GM23338 (cell line): ENCODE data around the gene EMC10. TPM values are rescaled to one million over a fixed set of nuclear protein-coding genes. Genes with fewer than 3 reads are reported as not detected.
A peak's percentile ranks its signal among the peaks of the same experiment; 100 is the strongest.

Experiments
- ATAC-seq: fragments of 200-7000 bp; cut with Tn5 transposase; 3 replicates; pipeline ENCODE4 v1.9.1; 2020
- DNase-seq: peaks from one replicate; pipeline ENCODE4 v3.0.0-alpha.2; 2015; ENCODE audit warnings: low spot score
- H2AFZ ChIP-seq: fragments of 200-600 bp; sonication (generic); 2 replicates; pipeline ENCODE4 v1.8.0; 2016; ENCODE audit warnings: antibody characterized with exemption, mild to moderate bottlenecking, moderate library complexity
- H3F3A ChIP-seq: fragments of 200-600 bp; sonication (generic); replicated peaks from 2 replicates; pipeline ENCODE4 v1.8.0; 2017; ENCODE audit warnings: antibody characterized with exemption, mixed run types, low read depth
- H3K27ac ChIP-seq: fragments of 200-600 bp; sonication (generic); 2 replicates; pipeline ENCODE4 v1.6.1; 2016; ENCODE audit warnings: low read depth
- H3K27me3 ChIP-seq: fragments of 200-600 bp; sonication (generic); 2 replicates; pipeline ENCODE4 v1.8.0; 2016; ENCODE audit warnings: mild to moderate bottlenecking, mixed run types, moderate library complexity; ENCODE audit not compliant: insufficient read depth
- H3K36me3 ChIP-seq: fragments of 200-600 bp; sonication (generic); 2 replicates; pipeline ENCODE4 v1.8.0; 2016; ENCODE audit warnings: mild to moderate bottlenecking; ENCODE audit not compliant: insufficient read depth
- H3K4me1 ChIP-seq: fragments of 200-600 bp; sonication (generic); 2 replicates; pipeline ENCODE4 v1.8.0; 2016; ENCODE audit warnings: mild to moderate bottlenecking, moderate library complexity; ENCODE audit not compliant: insufficient read depth
- H3K4me2 ChIP-seq: fragments of 200-600 bp; sonication (generic); 2 replicates; pipeline ENCODE4 v1.7.1; 2017; ENCODE audit warnings: mixed run types
- H3K4me3 ChIP-seq: fragments of 200-600 bp; sonication (generic); 2 replicates; pipeline ENCODE4 v1.6.1; 2016; ENCODE audit warnings: mixed run types
- H3K79me2 ChIP-seq: fragments of 200-600 bp; sonication (generic); replicated peaks from 2 replicates; pipeline ENCODE4 v1.8.0; 2017; ENCODE audit warnings: mild to moderate bottlenecking; ENCODE audit not compliant: insufficient read depth
- H3K9me2 ChIP-seq: fragments of 200-600 bp; sonication (generic); 2 replicates; pipeline ENCODE4 v1.8.0; 2017; ENCODE audit not compliant: insufficient read depth
- H4K20me1 ChIP-seq: fragments of 200-600 bp; sonication (generic); replicated peaks from 2 replicates; pipeline ENCODE4 v1.8.0; 2017; ENCODE audit warnings: mild to moderate bottlenecking; ENCODE audit not compliant: insufficient read depth
- H3K27ac Mint-ChIP-seq: 2 replicates; pipeline ENCODE4 v1.8.0; 2020; ENCODE audit warnings: inconsistent platforms, mild to moderate bottlenecking, moderate library complexity, mixed read lengths
- H3K27me3 Mint-ChIP-seq: 3 replicates; pipeline ENCODE4 v1.8.0; 2022; ENCODE audit warnings: low read depth, mild to moderate bottlenecking, moderate library complexity, mixed read lengths, inconsistent platforms; ENCODE audit not compliant: insufficient read depth, poor library complexity
- H3K36me3 Mint-ChIP-seq: 3 replicates; pipeline ENCODE4 v1.8.0; 2021; ENCODE audit warnings: low read depth, mild to moderate bottlenecking, inconsistent platforms, moderate library complexity, mixed read lengths
- H3K4me1 Mint-ChIP-seq: 3 replicates; pipeline ENCODE4 v1.8.0; 2020; ENCODE audit warnings: mild to moderate bottlenecking, inconsistent platforms, mixed read lengths
- H3K4me3 Mint-ChIP-seq: 3 replicates; pipeline ENCODE4 v1.8.0; 2021; ENCODE audit warnings: moderate library complexity, mild to moderate bottlenecking, inconsistent platforms, mixed read lengths
- H3K9me3 Mint-ChIP-seq: 3 replicates; pipeline ENCODE4 v1.8.0; 2020; ENCODE audit warnings: moderate library complexity, mild to moderate bottlenecking, inconsistent platforms, mixed read lengths
- EZH2phosphoT487 ChIP-seq: fragments of 200-600 bp; sonication (generic); IDR thresholded peaks from one replicate; pipeline ENCODE4 v1.8.1; 2018; ENCODE audit warnings: antibody characterized with exemption; ENCODE audit not compliant: unreplicated experiment
- NANOG ChIP-seq: IDR thresholded peaks from 2 replicates; pipeline ENCODE4 v1.6.1; 2016; ENCODE audit warnings: antibody characterized with exemption, borderline replicate concordance
- POLR2AphosphoS5 ChIP-seq: IDR thresholded peaks from 2 replicates; pipeline ENCODE4 v1.6.1; 2016; ENCODE audit warnings: antibody characterized with exemption, low read depth
- REST ChIP-seq: IDR thresholded peaks from one replicate; pipeline ENCODE4 v1.6.1; 2018; ENCODE audit warnings: antibody characterized with exemption; ENCODE audit not compliant: unreplicated experiment
- ZNF114 ChIP-seq: fragments of 250-450 bp; sonication (Bioruptor Pico); IDR thresholded peaks from 2 replicates; pipeline ENCODE4 v1.5.0; 2020; ENCODE audit warnings: mild to moderate bottlenecking, moderate library complexity
- ZNF331 ChIP-seq: fragments of 250-450 bp; sonication (Bioruptor Pico); IDR thresholded peaks from 2 replicates; pipeline ENCODE4 v1.5.0; 2020; ENCODE audit warnings: low read depth, mild to moderate bottlenecking, moderate library complexity
- ZNF462 ChIP-seq: fragments of 250-450 bp; sonication (Bioruptor Pico); IDR thresholded peaks from 2 replicates; pipeline ENCODE4 v1.5.0; 2020; ENCODE audit warnings: mild to moderate bottlenecking, moderate library complexity
- polyA plus RNA-seq: library from polyadenylated mRNA; unstranded; fragments of >200 nt; fragmentation: Nextera tagmentation; extraction: Ambion mirVana; gene quantifications from 2 replicates; pipeline ENCODE4 v1.2.1, GENCODE V29; 2016
- total RNA-seq: library from RNA; depleted of rRNA; stranded (reverse); fragments of >200 nt; shearing (Covaris generic); gene quantifications from 2 replicates; pipeline ENCODE4 v1.2.3, GENCODE V29; 2014
- TF ChIP-seq, protein P1 (sequence below), 2 experiments: fragments of 200-600 bp in 1 of 2; sonication (generic) in 1 of 2; conservative IDR thresholded peaks; 2 replicates each; pipeline versions ENCODE4 v1.5.1 to v1.6.1; 2016 to 2017; ENCODE audit warnings: antibody characterized with exemption in 2 of 2, low read depth in 2 of 2, mild to moderate bottlenecking in 2 of 2, moderate library complexity in 1 of 2
- TF ChIP-seq, protein P2 (sequence below): IDR thresholded peaks from 2 replicates; pipeline ENCODE4 v1.6.1; 2016; ENCODE audit warnings: antibody characterized with exemption

EMC10 gene
- total and polyA plus RNA-seq, 2 experiments from 2014 or later = 24.8 to 113 TPM

DNA sequence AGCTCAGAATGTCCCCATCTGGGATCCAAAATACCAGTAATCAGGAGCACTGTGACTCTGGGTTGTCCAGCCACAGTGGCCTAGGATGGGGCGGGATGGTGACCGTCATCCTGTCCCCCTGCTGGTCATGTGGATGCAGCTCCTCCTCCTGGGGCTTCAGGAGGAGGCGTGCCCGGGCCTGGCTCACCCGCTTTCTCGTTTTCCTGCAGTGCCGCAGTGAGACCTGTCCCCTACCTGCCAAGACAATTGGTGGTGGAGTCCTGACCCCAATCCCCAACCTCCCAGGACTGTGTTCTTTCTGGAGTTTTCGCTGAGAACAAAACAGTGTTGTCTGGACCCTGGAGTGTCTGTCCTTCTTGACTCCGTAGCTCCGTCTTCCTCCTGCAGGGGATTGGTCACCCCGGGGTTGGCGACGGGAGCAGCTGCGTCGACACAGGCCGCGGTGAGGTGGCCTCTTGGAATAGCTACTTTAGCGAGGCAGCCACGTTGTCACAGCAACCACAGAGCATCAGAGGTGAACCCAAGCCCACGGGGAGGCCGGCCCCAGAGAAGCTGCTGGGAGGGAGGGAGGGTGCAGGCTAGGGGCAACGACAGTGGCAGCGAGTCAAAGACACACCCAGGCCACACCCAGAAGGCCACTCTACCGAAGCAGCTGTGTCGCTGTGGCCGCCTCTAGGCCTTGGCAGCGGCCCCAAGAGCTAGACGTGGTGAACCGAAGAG is 10.2 kb upstream of the EMC10 start:
- DNase-seq (peak; percentile 88), ATAC-seq (peak; percentile 56)
- Histone ChIP-seq H2AFZ (no peak overlapping the region), H3F3A (no peaks in the 10 kb centered on the region), H3K36me3 (no peaks in the 10 kb centered on the region), H3K27me3 (no peaks in the 10 kb centered on the region), H3K79me2 (no peaks in the 10 kb centered on the region), H4K20me1 (no peaks in the 10 kb centered on the region), H3K4me2 (peak overlapping the region; percentile 52; the same call in 1 of the 2 replicates), H3K4me3 (peak overlapping the region; percentile 9; the same call in 1 of the 2 replicates), H3K27ac (no peak overlapping the region), H3K9me2 (no peaks in the 10 kb centered on the region), H3K4me1 (0 out of 2 replicates have a peak, but pooled peaks cover 3% of the 10 kb centered on the region)
- Mint-ChIP-seq H3K4me1 (no peaks in the 10 kb centered on the region), H3K36me3 (peaks cover 42% of the 10 kb centered on the region), H3K4me3 (no peak overlapping the region), H3K9me3 (peaks cover 97% of the 10 kb centered on the region), H3K27me3 (peaks cover 10% of the 10 kb centered on the region), H3K27ac (no peak overlapping the region)
- TF ChIP-seq NANOG (no peak), ZNF331 (CRISPR knock-in tag) (no peak), ZNF114 (CRISPR knock-in tag) (no peak), ZNF462 (CRISPR knock-in tag) (no peak), REST (no peak), EZH2phosphoT487 (no peak), POLR2AphosphoS5 (no peak)
- TF ChIP-seq, protein P1, sequence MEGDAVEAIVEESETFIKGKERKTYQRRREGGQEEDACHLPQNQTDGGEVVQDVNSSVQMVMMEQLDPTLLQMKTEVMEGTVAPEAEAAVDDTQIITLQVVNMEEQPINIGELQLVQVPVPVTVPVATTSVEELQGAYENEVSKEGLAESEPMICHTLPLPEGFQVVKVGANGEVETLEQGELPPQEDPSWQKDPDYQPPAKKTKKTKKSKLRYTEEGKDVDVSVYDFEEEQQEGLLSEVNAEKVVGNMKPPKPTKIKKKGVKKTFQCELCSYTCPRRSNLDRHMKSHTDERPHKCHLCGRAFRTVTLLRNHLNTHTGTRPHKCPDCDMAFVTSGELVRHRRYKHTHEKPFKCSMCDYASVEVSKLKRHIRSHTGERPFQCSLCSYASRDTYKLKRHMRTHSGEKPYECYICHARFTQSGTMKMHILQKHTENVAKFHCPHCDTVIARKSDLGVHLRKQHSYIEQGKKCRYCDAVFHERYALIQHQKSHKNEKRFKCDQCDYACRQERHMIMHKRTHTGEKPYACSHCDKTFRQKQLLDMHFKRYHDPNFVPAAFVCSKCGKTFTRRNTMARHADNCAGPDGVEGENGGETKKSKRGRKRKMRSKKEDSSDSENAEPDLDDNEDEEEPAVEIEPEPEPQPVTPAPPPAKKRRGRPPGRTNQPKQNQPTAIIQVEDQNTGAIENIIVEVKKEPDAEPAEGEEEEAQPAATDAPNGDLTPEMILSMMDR (conservative IDR thresholded peaks at IDR 0.05; ENCODE audit: low read depth in 2 of 2) = peak; percentile 62 to 71
- TF ChIP-seq, protein P2, sequence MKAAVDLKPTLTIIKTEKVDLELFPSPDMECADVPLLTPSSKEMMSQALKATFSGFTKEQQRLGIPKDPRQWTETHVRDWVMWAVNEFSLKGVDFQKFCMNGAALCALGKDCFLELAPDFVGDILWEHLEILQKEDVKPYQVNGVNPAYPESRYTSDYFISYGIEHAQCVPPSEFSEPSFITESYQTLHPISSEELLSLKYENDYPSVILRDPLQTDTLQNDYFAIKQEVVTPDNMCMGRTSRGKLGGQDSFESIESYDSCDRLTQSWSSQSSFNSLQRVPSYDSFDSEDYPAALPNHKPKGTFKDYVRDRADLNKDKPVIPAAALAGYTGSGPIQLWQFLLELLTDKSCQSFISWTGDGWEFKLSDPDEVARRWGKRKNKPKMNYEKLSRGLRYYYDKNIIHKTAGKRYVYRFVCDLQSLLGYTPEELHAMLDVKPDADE = no peak
